ENCODE results near the gene LMBR1. TPM values are rescaled to one million over a fixed set of nuclear protein-coding genes. Genes with fewer than 3 reads are reported as not detected.

The LMBR1 gene
- total RNA-seq, 8 experiments from 2014 or later: 26.4 to 64.1 (median 31.4) TPM

DNA sequence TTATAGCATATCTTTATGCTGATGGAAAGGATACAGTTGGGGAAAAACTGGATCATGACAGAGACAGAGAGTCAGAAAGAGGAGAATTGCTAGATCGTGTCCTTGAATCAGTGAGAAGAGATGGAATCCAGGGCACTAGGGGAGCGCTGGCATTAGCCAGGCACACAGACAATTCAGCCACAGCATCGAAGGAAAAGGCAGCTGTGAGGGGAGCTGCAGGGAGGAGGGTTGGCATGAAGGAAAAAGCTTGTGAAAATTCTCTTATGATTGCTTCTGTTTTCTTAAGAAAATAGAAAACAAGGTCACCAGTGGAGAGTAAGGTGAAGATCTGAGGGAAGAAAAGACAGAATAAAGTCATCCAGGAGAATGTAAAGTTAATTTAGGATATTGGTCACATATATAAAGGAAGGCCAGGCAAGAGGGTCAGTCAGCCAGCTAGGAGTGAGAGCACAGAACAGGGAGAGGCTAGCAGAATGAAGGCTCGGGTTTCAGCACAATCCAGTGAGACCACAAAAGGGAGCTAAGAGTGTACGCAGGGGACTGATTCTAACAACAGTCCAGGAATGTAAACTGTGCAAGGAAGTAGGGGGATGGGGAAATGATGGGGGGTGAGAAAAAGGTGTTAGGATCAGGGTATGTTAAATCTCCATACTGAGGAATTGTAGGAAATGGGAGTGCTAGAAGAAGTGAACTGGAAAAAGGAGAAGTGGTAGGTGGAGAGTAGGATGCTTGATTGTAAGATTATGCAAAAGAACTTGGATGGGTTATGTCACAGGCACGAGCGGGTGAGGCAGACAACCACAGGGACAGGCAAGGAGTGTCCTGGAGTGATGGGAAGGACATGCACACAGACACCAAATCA lies 140.4 kb downstream of the LMBR1 start:
- H3K4me1 ChIP-seq (replicated peaks in 1 of 2): no peaks in the 10 kb centered on the region
- H3K27ac ChIP-seq: no peak overlapping the region
- WGBS, 10 experiments: 52 to 98% (median 76%) methylated on average over 2 to 7 of the region's 7 CpGs; no CpG with 5 or more reads in 2 of the 10 experiments
- no peak overlapping the region for H3K4me3 ChIP-seq
- in situ Hi-C loops (cut with MboI; ENCODE audit: low pct_unique_long_range_greater_than_20kb in 2 of 9, low sequenced_read_pairs in 9 of 9, unreplicated experiment in 9 of 9): no loop called here
- peak in 3 of 8 experiments; percentile 45 to 82 (median 80) for ATAC-seq (replicated peaks in 6 of 8)

DNA sequence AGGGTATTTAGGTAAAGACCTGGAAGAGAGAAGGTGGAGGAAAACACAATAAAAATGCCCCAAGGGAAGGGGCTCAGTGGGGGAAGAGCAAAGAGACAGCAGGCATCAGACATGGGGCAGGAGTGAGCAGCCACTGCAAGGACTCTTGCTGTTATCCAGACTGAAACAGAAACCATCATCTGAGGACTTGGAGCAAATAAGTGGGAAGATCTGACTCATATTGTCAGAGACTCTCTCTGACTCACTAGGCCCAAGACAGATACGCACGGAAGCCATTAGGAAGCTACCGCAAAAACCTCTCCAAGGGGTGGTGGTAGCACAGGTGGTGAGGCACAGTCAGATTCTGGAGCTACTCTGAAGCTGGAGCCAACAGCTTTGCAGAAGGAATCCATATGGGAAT lies 141.7 kb downstream of the LMBR1 start:
- no peak overlapping the region for H3K27ac ChIP-seq
- in situ Hi-C loops (cut with MboI; ENCODE audit: low pct_unique_long_range_greater_than_20kb in 2 of 9, low sequenced_read_pairs in 9 of 9, unreplicated experiment in 9 of 9): no loop called here
- ATAC-seq (replicated peaks in 6 of 8): peak in 3 of 8 experiments; percentile 43 to 79 (median 67)

DNA sequence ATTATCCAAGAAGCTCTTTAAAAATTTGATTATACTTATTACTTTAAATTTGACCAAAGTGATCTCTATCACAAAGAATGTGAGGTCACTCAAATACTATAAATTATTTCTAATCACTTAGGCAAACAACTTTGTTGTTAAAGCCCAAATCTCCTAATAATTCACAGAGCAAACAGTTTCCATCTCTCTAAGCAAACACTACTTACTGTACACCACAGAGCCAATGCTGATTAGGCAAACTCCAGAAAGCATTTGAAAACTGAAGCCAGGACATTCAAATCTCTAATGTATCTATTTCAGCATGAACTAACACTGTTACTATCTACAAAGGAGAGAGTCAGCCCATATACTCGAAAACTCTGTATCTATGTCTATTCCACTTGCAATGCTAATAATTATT lies 145.3 kb downstream of the LMBR1 start:
- ATAC-seq (replicated peaks in 6 of 8): no peak
- Histone ChIP-seq H3K4me1 (replicated peaks in 1 of 2) (no peaks in the 10 kb centered on the region), H3K4me3 (no peak overlapping the region), H3K27ac (no peak overlapping the region)
- 71 to 100% (median 100%) methylated on average over 1 of the region's 1 CpG; no CpG with 5 or more reads in 2 of the 10 experiments for WGBS, 10 experiments
- in situ Hi-C loops (cut with MboI; ENCODE audit: low pct_unique_long_range_greater_than_20kb in 2 of 9, low sequenced_read_pairs in 9 of 9, unreplicated experiment in 9 of 9): no loop called here

More for the DNA sequence above, 141.7 kb downstream of the LMBR1 start:
- no peak overlapping the region for H3K4me3 ChIP-seq
- H3K4me1 ChIP-seq (replicated peaks in 1 of 2): no peaks in the 10 kb centered on the region
- 76 to 100% (median 97%) methylated on average over 2 to 3 of the region's 3 CpGs; no CpG with 5 or more reads in 5 of the 10 experiments for WGBS, 10 experiments

DNA sequence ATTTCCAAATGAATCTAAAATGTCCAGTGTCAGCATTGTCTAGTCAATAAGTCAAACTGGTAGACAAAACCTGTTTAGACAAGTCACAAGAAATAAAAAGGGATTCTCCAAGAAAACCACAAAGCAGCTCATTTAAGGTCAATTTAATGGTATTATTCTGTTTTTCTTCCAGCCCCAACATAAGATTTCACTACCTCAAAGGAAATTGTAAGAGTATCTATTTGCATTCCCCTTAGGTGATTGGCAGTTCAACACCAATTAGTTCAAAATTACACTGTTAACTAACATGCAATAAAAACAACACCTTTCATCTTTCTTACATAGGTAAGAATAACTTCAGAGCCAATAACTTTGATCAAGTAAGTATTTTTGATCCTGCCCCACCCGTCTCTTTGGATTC lies 146.1 kb downstream of the LMBR1 start:
- no peak overlapping the region for H3K27ac ChIP-seq
- ATAC-seq (replicated peaks in 6 of 8): no peak
- WGBS, 10 experiments: 46 to 100% (median 100%) methylated on average over 1 of the region's 1 CpG; no CpG with 5 or more reads in 5 of the 10 experiments
- H3K4me1 ChIP-seq (replicated peaks in 1 of 2): no peaks in the 10 kb centered on the region
- H3K4me3 ChIP-seq: no peak overlapping the region
- in situ Hi-C loops (cut with MboI; ENCODE audit: low pct_unique_long_range_greater_than_20kb in 2 of 9, low sequenced_read_pairs in 9 of 9, unreplicated experiment in 9 of 9): no loop called here

DNA sequence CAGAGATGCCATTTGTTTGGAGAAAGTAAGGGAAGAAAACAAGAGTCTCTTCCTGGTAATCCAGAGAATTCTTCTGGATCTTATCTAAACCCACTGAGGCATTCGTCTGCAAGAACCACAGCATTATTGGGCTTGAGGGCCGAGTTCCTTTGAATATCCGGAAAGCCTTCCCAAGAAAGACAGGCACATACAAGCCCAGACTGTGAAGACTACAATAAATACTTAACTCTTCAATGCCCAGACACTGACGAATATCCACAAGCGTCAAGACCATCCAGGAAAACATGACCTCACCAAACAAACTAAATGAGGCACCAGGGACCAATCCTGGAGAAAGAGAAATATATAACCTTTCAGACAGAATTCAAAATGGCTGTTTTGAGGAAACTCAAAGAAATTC lies 153.4 kb downstream of the LMBR1 start:
- whole genome bisulfite sequencing, 10 experiments: 72 to 100% (median 88%) methylated on average over 1 to 5 of the region's 5 CpGs; no CpG with 5 or more reads in 2 of the 10 experiments
- Histone ChIP-seq H3K4me3 (no peak overlapping the region), H3K4me1 (replicated peaks in 1 of 2) (no peaks in the 10 kb centered on the region), H3K27ac (no peak overlapping the region)
- in situ Hi-C loops (cut with MboI; ENCODE audit: low pct_unique_long_range_greater_than_20kb in 2 of 9, low sequenced_read_pairs in 9 of 9, unreplicated experiment in 9 of 9): no loop called here
- ATAC-seq (replicated peaks in 6 of 8): no peak

DNA sequence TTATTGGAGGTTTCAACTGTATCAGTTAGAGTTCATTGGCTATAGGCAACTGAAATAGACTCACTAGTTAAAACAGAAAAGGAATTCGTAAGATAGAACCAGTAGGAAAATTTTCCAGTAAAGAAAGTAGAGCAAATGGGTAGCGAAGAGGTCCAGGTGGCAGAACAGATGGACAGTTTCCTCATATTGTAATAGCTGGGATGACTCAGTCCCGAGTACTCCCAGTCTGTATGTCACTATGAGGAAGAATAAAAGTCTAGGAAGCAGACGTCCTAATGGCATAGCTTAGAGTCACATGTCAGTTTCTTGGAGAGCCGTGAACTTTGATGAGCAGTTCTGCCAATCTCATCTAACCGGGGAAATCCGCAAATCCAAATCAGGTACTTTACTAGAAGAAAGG lies 157.1 kb downstream of the LMBR1 start:
- Histone ChIP-seq H3K27ac (no peak overlapping the region), H3K4me3 (no peak overlapping the region), H3K4me1 (replicated peaks in 1 of 2) (no peaks in the 10 kb centered on the region)
- in situ Hi-C loops (cut with MboI; ENCODE audit: low pct_unique_long_range_greater_than_20kb in 2 of 9, low sequenced_read_pairs in 9 of 9, unreplicated experiment in 9 of 9): no loop called here
- WGBS, 10 experiments: 72 to 100% (median 88%) methylated on average over 2 to 7 of the region's 7 CpGs
- ATAC-seq (replicated peaks in 6 of 8): peak in 1 of 8 experiments; percentile 43

DNA sequence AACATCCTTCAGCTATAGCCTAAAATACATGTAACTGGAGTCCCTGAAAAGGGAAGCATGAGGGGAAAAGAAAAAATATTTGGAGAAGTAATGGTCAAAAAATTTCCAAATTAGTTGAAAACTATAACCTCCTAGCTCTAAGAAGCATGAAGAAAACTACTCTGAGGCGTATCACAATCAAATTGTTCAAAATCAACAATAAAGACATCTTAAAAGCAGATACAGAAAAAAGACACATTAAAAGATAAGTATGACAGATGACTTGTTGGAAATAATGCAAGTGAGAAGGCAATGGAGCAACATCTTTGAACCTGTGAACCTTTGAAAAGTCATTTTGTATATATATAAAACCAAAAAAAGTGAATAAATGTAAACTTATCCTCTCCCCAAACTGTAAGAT lies 159.3 kb downstream of the LMBR1 start:
- ATAC-seq (replicated peaks in 6 of 8): no peak
- H3K4me1 ChIP-seq (replicated peaks in 1 of 2): no peaks in the 10 kb centered on the region
- in situ Hi-C loops (cut with MboI; ENCODE audit: low pct_unique_long_range_greater_than_20kb in 2 of 9, low sequenced_read_pairs in 9 of 9, unreplicated experiment in 9 of 9): no loop called here
- H3K27ac ChIP-seq: no peak overlapping the region
- no peak overlapping the region for H3K4me3 ChIP-seq
- WGBS, 10 experiments: 86 to 100% (median 100%) methylated on average over 1 of the region's 1 CpG; no CpG with 5 or more reads in 1 of the 10 experiments

DNA sequence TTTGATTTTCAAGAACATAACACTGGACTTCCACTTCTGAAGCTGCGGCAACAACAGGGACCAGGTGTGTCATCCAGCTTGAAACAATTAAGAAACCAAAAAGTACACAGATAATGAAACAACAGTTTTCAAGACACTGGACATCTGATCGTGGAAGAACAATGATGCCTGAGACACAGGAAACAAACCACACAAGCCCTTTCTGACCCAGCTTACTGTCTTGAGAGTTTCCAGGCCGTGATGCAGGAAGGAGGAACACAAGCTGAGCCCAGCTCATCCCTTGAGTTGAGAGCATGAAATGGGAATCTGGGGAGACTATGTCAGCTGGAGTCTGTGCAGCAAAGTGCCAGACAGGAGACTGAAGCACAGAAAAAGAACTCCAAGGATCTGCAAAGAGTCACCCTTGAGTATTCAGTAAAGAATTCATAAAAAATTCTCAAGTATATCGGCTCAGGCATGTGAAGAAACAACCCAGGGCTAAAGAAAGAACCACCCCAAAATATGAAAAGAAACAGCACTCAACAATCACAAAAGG lies 160.8 kb downstream of the LMBR1 start:
- H3K4me3 ChIP-seq: no peak overlapping the region
- no peak overlapping the region for H3K27ac ChIP-seq
- H3K4me1 ChIP-seq (replicated peaks in 1 of 2): no peaks in the 10 kb centered on the region
- ATAC-seq (replicated peaks in 6 of 8): no peak
- in situ Hi-C loops (cut with MboI; ENCODE audit: low pct_unique_long_range_greater_than_20kb in 2 of 9, low sequenced_read_pairs in 9 of 9, unreplicated experiment in 9 of 9): no loop called here
- WGBS, 10 experiments: 67 to 100% (median 97%) methylated on average over 1 to 4 of the region's 4 CpGs

DNA sequence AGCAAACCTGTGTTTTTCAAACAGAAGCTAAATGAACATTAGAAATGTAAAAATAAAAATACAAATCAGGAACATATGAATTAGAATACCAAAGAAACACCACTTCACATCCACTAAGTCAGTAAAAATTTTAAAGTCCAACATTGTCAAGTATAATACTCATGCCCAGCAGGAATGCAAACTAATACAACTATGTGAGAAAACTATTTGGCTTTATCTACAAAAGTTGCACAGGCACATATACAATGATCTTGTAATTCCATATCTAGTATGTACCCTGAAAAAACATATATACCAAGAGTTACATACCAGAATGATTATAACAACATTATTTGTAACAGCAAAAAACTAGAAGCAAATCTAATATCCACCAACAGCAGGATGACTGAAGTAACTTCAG lies 161.3 kb downstream of the LMBR1 start:
- Histone ChIP-seq H3K27ac (no peak overlapping the region), H3K4me3 (no peak overlapping the region), H3K4me1 (replicated peaks in 1 of 2) (no peaks in the 10 kb centered on the region)
- in situ Hi-C loops (cut with MboI; ENCODE audit: low pct_unique_long_range_greater_than_20kb in 2 of 9, low sequenced_read_pairs in 9 of 9, unreplicated experiment in 9 of 9): no loop called here
- ATAC-seq (replicated peaks in 6 of 8): no peak

DNA sequence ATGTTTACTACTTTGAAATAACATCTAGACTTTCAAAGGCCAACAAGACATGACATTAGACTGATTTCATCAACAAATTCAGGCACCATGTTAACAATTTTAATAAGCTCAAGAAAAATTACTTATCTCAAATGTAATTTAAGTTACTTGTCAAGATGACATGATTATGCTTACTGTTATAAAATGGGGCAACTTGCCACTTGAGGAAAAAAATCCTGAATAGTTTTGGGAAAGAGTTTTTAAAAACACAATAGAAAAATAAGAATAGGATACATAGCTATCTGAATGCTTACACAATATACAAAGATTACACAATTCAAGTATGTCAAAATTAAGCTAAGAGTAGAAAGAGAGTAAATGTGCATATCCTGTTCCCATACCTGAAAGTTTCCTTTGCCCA lies 167.0 kb downstream of the LMBR1 start:
- in situ Hi-C loops (cut with MboI; ENCODE audit: low pct_unique_long_range_greater_than_20kb in 2 of 9, low sequenced_read_pairs in 9 of 9, unreplicated experiment in 9 of 9): no loop called here
- H3K4me1 ChIP-seq (replicated peaks in 1 of 2): peaks cover 0 to 4% of the 10 kb centered on the region in 2 donors
- ATAC-seq (replicated peaks in 6 of 8): no peak
- no peak overlapping the region for H3K27ac ChIP-seq
- H3K4me3 ChIP-seq: no peak overlapping the region

DNA sequence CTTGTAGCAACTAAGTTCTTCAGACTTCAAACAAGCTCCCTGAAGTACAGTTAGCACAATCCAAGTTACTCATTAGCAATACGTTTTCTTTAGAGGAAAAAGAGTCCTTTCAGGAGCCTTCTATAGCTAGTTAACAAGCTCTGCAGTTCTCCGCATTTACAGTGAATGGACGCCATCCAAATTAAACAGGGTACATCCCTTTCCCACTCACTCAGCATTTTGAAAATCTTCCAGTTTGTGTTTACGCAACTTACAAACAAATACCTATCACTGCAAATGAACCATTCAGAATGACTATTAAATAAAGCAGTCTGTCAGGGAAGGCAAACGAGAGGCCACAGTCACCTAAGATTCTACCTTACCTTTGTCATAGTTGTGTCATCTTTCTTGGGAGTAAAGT lies 167.9 kb downstream of the LMBR1 start:
- peaks cover 0 to 4% of the 10 kb centered on the region in 2 donors for H3K4me1 ChIP-seq (replicated peaks in 1 of 2)
- H3K4me3 ChIP-seq: no peak overlapping the region
- in situ Hi-C loops (cut with MboI; ENCODE audit: low pct_unique_long_range_greater_than_20kb in 2 of 9, low sequenced_read_pairs in 9 of 9, unreplicated experiment in 9 of 9): no loop called here
- peak in 3 of 8 experiments; percentile 31 to 57 (median 54) for ATAC-seq (replicated peaks in 6 of 8)
- no peak overlapping the region for H3K27ac ChIP-seq
- 43 to 83% (median 60%) methylated on average over 1 to 5 of the region's 5 CpGs; no CpG with 5 or more reads in 1 of the 10 experiments for WGBS, 10 experiments

DNA sequence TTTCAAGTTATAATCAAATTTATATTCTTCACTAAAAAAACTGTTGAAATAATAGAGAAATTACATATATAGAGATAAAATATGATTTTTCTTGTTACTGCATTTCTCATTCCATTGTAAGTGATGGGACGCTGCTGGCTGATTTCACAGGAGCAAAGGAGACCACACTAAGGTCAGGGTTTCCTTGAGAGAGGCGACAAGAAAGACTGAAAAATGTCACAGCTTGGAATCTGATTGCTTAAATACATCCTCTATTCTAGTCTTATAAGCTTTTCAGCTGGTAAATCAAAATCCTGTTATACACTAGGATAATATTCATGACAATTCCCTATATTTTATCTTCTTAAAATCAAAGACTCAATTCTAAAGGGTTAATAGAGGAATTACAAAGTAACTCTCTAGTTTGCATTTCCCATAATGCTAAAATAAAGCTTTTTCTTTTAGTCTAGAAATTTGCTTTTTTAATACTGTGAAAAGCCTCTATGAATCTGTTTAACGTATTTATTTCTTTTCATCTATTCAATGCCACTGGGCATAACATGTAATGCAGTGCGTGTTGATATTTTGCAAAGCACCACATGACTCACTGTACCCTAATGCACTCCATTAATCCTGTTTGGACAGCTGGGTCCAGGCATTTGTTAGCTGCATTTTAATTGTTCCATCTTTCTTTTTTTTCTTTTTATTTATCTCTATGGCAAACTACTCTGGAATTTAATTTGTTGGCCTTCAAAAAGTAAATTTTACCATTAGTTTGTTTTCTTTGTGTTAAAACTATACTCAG lies 170.7 kb downstream of the LMBR1 start:
- 19 to 90% (median 66%) methylated on average over 1 to 4 of the region's 4 CpGs for WGBS, 10 experiments
- in situ Hi-C loops (cut with MboI; ENCODE audit: low pct_unique_long_range_greater_than_20kb in 2 of 9, low sequenced_read_pairs in 9 of 9, unreplicated experiment in 9 of 9): no loop called here
- H3K27ac ChIP-seq: no peak overlapping the region
- peak; percentile 75 to 100 (median 86) for ATAC-seq (replicated peaks in 6 of 8)
- no peak overlapping the region for H3K4me3 ChIP-seq
- H3K4me1 ChIP-seq (replicated peaks in 1 of 2): peaks cover 0 to 4% of the 10 kb centered on the region in 2 donors

DNA sequence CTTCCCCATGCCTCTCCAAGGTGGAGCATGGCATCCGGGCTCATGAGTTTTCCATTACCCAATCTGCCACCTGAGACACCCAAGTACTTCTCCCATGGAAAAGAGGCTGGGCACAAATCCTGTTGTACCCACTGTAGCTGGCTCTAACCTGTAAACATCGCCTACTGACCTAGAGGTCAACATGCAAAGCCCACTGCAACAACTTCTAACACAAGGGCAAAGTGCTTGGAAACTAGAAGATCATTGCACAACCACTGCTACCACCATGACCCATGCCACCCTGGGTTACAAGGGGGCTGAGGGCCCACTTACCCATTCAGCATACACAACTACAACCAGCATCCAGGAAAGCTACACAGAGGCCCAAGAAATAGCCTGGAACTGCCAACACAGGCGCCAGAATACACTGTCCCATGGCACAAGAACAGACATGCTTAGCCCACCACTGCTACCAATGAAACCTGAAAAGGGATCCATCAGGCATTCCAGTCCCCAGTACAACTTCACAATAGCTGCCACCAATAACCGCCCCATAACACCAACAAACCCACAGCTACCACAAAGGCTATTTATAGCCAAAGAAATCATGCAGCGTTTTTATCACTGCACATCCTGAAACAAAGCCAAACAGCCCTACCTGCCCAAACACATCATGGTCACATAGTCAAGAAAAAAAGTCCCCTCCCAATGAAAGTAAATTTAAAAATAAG lies 189.1 kb downstream of the LMBR1 start:
- no peak overlapping the region for H3K4me3 ChIP-seq
- WGBS, 10 experiments: 80 to 100% (median 94%) methylated on average over 1 to 4 of the region's 5 CpGs; no CpG with 5 or more reads in 4 of the 10 experiments

More for the DNA sequence above, 189.1 kb downstream of the LMBR1 start:
- Histone ChIP-seq H3K4me1 (replicated peaks in 1 of 2) (no peaks in the 10 kb centered on the region), H3K27ac (no peak overlapping the region)
- in situ Hi-C loops (cut with MboI; ENCODE audit: low pct_unique_long_range_greater_than_20kb in 2 of 9, low sequenced_read_pairs in 9 of 9, unreplicated experiment in 9 of 9): no loop called here
- ATAC-seq (replicated peaks in 6 of 8): no peak
